Gastrocnemius medialis (tissue), 4 donors: Measurements from ENCODE around the gene KCND1.

ENCODE experiments used
- CTCF ChIP-seq, 5 experiments: fragments of 450-650 bp in 3 of 5; fragments of 200-600 bp in 2 of 5; sonication (generic) in 2 of 5; IDR thresholded peaks in 4 of 5; conservative IDR thresholded peaks in 1 of 5; 1 replicate in 4 of 5; 2 replicates in 1 of 5; pipeline ENCODE4 v1.5.1; 2016 to 2019; ENCODE audit warnings: antibody characterized with exemption in 5 of 5, mild to moderate bottlenecking in 3 of 5, moderate library complexity in 3 of 5
- POLR2A ChIP-seq, 2 donors: fragments of 450-650 bp; IDR thresholded peaks; one replicate each; pipeline ENCODE4 v1.6.1; 2017; ENCODE audit warnings: antibody characterized with exemption in 2 of 2, mild to moderate bottlenecking in 2 of 2, moderate library complexity in 2 of 2

GRCh38 chrX:48972220-48973164 lies 848 bp upstream of the KCND1 start:
- TF ChIP-seq POLR2A (IDR thresholded peaks at IDR 0.05): no peak
- TF ChIP-seq CTCF (IDR thresholded peaks at IDR 0.05 in 4 of 5, conservative IDR thresholded peaks at IDR 0.05 in 1 of 5): peak in 4 of 5 experiments; percentile 19 to 56 (median 30)
